ENCODE results near the gene CCDC127.

- no peak for TF ChIP-seq EZH2 (IDR thresholded peaks at IDR 0.05; ENCODE audit: borderline replicate concordance, low read depth, low read length, severe bottlenecking)
- TF ChIP-seq POLR2A (IDR thresholded peaks at IDR 0.05; ENCODE audit: low read depth, low read length): no peak
- TF ChIP-seq CTCF (IDR thresholded peaks at IDR 0.05; ENCODE audit: extremely low read depth in 1 of 2, insufficient read depth in 1 of 2, low read depth in 1 of 2, low read length in 2 of 2): no peak
- no peak for TF ChIP-seq POLR2AphosphoS5 (IDR thresholded peaks at IDR 0.05; ENCODE audit: insufficient read depth, low read depth, low read length)
- TF ChIP-seq MYC (IDR thresholded peaks at IDR 0.05; ENCODE audit: low read depth, low read length): no peak
- no peak for TF ChIP-seq MAX (IDR thresholded peaks at IDR 0.05; ENCODE audit: insufficient read depth, insufficient read length)
These were observed 11.5 kb downstream of the CCDC127 start for GRCh38 chr5:206406-206805.

Data from endothelial cell of umbilical vein (primary cell).